Measurements from ENCODE around the gene NFYC.
A peak's percentile ranks its signal among the peaks of the same experiment; 100 is the strongest.

- TF ChIP-seq CTCF (IDR thresholded peaks at IDR 0.05), result peak in 1 of 4 experiments; percentile 30
- TF ChIP-seq POLR2A (IDR thresholded peaks at IDR 0.05), result peak in 1 of 2 donors; percentile 28
Measured at GRCh38 chr1:40665335-40666171, 26.0 kb upstream of the NFYC start, which contains the start of gene RIMS3.

All from uterus (tissue), 2 donors.